GM21526 (cell line): ENCODE measurements around the gene DOCK2.
"Not testable (repeated sequence)": the region's sequence is repeated elsewhere in the genome, so short reads cannot be mapped to it uniquely, and the experiment has no call there.

ENCODE experiments used
- ATAC-seq: cut with Tn5 transposase; IDR thresholded peaks from one replicate; pipeline ENCODE4 v1.9.1; 2021; ENCODE audit warnings: moderate library complexity; ENCODE audit not compliant: unreplicated experiment, low FRiP score

DOCK2 gene

DNA sequence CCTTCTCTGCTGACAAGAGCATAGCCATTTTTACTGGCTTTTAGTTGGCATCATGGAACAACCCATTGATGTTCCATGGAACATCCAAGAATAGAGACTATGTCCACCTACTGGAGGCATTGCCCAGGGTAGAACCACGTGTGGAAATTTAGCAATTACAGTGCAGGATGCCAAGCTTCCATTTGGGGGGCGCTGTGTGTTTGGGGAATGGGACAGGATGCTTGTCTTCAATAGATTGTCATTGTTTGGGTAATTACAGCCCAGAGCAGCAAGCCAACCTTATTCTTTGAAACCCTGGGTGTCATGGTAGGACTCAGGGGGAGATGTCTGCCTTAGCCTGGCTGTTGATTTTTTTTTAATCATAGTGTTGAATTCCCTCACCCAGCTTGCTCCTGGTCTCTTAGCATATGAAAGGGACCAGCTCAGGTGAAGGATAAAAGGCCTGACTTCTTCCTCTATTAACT is 171.1 kb downstream of the DOCK2 start:
- no peak for ATAC-seq

DNA sequence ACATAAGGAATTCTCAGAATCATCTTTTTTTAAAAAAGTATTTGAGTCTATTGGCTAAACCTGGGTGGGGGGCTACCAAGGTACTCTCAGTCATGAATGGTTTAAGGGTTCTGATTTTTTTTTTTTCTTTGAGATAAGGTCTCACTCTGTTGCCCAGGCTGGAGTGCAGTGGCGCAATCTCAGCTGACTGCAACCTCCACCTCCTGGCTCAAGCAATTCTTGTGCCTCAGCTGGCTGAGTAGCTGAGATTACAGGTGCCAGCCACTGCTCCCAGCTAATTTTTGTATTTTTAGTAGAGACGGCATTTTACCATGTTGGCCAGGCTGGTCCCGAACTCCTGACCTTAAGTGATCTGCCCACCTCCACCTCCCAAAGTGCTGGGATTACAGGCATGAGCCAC is 171.8 kb downstream of the DOCK2 start:
- ATAC-seq: not testable (repeated sequence)

DNA sequence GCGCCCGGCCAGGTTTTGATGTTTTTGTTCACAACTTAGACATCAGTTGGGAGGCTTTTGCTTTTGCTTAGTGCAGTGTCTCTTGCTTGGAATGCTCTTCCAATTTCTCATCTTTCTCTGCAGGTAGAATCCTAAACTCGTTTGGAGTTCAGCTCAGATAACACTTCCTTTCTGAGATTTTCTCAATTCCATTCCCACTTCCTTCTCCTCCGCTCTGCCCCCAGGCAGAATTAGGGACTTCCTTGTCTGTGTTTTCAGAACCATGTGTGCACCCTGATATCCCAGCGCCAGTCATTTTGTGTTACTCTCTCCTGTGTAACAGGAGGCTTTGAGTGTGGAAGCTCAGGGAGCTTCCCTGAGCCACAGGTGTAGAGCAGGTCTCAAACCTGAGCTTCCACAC is 172.2 kb downstream of the DOCK2 start:
- no peak for ATAC-seq

DNA sequence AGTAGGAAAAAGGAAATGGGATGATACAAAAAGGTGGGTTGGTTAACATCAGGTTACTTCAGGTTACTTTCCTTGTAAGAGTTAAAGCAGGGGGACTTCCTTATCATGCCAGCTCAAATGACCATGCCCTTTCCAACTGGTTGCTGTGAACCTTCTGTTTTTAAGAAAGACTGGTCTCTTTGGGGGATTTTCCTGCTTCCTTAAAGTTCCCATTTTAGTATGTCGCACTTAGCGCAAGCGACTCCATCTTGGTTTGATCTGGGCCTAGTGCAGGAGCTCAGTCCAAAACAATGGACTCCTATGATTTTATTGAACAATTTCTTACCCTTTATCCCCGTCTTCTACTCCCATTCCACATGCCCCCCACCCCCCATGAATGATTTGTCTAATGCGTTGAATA is 173.4 kb downstream of the DOCK2 start:
- no peak for ATAC-seq

DNA sequence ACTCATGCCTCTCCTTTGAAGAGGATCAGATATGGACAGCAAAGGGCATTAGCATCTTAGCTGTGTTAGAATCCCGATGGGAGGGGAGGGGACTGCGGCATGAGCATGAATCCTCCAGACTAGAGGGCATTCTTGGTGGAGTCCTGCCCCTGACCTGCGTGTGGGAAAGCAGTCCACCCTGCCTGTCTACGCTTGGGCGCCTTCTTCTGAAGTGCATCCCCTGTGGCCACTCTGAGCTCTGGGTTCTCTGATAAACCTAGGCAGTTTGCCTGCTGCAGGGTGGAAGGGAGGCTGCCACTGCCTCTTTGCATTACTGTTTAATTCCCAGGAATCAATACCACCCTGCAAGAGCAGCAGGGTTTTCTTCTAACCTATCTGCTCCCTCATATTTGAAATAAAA is 173.9 kb downstream of the DOCK2 start:
- no peak for ATAC-seq

DNA sequence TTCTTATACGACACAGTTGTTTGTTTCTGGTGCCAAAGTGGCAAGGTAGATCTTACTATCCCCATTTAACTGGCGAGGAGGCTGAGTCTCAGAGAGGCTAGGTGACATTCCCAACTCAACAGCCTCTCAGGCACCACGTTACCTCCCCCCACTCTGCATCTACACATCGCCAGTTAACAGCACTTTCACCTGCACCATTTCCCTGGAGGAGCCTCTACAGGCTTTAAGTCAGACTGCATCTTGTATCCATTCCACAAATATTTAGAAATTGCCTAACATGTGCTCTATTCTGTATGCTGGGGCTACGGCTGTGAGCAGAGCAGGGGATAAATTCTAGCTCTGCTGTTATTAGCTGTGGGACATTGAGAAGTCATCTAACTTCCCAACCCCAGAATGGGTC is 174.6 kb downstream of the DOCK2 start:
- ATAC-seq: no peak

DNA sequence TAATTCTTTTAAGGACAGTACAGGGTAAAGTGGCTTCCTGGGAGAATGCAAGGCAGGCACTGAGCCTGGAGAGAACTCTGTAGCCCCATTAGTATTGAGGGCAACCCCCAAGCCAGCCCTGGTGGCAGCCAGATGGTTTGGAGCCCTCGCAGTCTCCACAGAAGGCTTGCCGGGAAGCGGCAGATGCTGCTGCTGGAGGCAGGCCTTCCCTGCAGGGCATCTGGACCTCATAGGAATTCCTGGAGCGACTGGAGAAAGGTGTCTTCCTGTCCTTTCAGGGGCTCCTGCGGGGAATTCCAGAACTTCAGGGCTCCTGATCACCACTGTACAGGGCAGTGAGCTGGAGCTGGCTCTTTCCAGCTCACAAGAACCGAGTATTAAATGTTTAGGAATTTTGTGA is 175.7 kb downstream of the DOCK2 start:
- no peak for ATAC-seq

DNA sequence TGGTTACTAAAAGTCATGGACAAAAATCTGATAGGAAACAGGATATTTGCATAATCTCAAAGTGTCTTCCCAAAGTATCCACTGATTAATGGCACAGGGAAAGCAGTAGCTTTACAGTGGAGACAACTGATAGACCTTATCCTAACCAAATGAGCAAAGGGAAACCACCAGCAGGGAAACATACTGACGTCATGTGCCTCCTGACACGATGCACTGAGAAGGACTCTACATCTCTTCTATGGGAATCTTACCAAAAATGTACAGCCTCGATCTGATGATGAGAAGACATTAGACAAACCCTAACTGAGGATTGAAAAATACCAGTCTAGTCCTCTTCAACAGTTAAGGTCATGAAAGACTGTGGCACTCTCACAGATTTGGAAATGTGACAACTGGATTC is 177.0 kb downstream of the DOCK2 start:
- ATAC-seq: no peak

DNA sequence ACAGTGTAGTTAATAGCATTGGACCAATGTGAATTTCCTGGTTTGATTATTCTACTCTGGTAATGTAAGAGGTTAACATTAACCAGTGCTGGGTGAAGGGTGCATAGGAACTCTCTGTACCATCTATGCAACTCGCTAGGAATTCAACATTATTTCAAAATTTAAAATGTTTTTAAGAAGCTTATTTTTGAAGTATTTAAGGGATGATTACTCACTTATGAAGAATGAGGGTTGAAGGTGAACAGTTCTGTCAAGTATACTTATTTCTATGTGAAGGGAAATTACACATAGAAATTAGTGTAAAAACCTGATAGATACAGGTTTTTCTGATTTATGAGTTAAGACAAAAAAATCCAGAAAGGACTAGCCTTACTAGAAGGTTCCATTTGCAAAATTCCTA is 177.4 kb downstream of the DOCK2 start:
- no peak for ATAC-seq

DNA sequence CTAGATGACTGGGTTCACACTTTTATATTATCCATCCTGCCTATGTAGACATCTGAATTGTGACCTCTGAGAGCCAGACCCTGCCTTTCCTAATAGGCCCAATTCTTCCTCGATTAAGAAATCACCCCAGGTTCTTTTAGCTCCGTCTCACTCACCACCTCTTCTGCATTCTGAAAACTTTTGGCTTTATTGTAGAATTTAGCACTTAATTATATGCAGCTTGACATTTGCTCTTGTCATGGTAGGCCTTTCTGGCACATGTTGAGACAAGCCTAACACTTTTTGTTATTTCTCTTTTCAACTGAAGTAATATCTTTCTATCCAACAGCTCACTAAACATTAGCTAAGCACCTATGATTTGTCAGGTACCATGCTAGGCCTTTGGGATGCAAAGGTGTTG is 180.0 kb downstream of the DOCK2 start:
- ATAC-seq: no peak

DNA sequence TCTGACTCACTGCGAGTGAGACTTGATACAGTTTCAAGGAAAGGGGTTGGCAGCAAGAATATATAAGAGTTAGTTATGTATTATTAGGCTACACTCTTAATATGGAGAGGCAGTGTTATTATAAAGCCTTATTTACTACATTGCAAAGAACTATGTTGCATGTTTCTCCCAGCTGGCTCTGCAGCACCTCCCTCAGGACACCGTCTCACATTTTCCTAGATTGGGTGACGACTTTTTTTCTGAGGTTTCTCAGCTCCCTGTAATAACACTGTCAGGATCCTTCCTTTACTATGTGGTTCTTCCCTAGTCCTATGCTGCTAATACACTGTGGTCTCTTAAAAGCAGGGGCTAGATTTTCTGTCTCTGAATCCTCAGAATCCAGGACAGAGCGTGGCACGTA is 189.5 kb downstream of the DOCK2 start:
- ATAC-seq: no peak

DNA sequence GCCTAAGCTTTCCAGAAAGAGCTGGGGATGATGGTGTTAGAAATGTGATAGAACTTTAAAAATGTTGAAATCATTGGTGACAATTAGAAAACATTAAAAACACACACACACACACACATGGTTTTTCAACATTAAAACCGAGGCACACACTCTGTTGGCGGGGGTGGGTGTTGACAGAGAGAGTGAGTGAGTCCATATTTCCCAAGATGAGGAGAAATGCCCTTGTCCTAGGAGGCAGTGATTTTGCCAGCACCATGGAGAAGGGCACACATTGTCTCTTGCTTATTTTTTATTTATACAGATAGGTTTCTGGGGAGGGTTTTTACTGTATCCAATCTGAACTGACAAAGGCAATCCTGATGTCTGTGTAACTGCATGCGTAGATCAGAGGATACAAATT is 190.7 kb downstream of the DOCK2 start:
- ATAC-seq: no peak

DNA sequence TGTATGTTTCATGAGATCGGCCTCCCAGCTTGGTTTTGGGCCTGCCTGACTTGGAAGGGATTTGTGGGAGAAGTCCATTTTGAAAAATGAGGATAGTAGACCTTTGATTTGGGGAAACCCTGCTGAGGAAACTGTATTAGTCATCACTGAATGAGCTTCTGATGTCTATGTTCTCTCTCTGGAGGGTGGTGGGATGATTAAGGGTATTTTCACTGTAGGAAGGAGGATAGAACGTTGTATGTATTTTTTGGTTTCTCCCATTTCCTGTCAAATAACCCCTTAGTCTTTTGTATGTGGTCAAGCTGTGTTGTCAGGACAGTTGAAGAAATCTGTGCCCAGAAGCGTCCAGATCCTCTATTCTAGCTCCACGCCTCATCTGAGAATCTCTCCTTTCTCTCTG is 191.3 kb downstream of the DOCK2 start:
- ATAC-seq: no peak

DNA sequence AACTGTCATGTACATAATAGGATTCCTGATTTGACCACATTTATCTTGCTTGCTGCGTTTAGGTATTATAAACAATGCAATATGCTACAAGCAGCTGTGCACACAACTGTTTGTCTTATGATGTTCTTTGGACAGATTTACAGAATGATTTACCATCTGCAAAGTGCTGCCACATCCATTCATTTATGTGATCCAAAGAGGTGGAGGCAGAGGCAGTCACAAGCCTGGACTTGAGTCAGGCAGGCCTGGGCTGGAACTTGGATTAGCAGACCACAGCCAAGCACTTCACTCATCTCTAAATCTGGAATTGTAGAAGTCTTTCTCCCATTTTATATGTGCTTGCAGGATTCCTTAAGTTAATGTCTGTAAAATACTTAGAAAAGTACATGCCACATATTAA is 194.3 kb downstream of the DOCK2 start:
- no peak for ATAC-seq

DNA sequence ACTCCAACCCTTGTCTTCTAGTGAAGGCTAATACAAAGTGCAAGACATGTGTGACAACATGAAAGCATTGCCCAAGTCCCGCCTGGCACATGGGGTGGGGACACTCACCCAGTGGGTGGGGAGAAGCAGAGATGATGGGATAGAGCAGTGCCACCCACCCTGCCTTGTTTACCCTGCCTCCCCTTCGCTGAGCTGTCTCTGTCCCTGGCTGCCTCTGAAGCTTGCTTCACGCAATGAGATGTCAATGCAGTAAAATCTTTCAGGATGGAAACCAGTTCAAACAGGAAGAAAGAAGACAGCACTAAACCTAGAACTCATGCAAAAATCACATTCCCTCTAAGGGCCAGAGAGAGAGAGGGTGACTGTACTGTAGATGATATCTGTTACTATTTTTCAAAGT is 195.2 kb downstream of the DOCK2 start:
- ATAC-seq: no peak

DNA sequence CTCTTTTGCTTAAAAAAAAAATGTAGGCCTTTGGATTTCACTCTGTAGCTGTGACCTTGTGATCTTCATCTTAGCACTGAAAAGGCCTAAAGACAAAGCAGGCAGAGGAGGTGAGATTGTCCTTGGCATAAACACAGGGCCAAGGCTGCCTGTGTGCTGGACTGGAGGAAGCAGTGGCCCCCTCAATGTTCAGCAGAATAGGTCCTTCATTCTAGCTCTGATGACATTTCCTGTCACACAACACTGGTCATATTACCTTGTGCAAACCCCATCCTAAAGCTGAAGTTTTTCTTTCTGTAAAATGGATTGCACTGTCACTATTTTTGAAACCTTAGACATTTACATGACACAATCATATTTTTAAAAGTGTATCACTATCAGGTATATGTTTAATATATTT is 195.8 kb downstream of the DOCK2 start:
- no peak for ATAC-seq

DNA sequence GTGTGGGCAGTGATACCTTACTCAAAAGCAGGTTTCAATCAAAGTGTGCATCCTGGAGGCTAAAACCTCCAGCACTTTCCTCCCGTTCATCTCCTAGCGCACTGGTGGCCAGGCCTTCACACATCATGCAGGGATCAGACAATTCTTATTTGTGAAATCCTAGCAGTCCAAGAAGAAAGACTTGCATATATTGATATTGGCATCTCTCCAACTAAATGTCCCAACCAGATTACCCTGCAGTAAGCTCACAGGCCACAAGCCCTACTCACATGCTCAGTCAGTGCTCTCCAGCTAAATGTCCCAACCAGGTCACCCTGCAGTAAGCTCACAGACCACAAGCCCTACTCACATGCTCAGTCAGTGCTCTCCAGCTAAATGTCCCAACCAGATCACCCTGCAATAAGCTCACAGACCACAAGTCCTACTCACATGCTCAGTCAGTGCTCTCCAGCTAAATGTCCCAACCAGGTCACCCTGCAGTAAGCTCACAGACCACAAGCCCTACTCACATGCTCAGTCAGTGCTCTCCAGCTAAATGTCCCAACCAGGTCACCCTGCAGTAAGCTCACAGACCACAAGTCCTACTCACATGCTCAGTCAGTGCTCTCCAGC is 196.7 kb downstream of the DOCK2 start:
- ATAC-seq: not testable (repeated sequence)

DNA sequence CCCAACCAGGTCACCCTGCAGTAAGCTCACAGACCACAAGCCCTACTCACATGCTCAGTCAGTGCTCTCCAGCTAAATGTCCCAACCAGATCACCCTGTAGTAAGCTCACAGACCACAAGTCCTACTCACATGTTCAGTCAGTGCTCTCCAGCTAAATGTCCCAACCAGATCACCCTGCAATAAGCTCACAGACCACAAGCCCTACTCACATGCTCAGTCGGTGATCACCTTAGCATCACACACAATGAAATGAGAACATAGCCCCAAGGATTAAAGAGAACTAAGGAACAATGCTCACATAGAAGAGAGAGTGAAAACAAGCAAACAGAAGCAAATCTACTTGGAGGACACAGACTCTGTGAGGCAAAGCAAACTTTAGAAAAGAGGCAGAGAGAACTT is 197.5 kb downstream of the DOCK2 start:
- not testable (repeated sequence) for ATAC-seq

DNA sequence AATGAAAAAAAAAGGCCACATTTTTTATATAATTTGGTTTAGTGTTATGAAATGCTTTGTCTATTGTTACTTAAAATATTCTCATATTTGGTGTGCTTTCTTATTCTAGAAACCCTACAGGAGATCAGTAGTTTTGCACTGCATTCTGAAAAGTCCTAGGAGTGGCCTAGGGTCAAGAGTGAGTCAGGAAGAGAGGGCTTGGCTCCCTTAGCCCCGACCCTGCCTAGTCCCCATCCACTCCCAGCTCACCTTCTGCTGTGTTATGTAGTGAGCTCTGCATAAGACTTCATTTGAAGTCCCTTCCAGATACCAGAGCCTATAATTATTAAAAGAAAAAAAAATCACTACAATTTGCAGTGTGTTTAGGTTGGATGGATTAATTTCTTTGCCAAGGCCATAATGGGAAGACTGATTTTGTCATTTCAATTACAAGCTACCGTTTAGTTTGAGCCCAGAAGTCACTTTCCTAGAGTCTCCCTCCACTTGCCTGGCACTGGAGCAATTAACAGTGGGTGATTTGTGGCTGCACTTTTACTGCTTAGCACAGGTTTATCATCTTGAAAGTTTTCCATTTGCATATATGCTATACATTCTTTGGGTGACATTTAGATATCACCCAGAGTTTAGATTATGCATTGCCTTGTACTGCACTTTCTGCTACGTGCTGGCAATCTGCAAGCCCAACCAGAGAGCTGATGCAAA is 199.9 kb downstream of the DOCK2 start:
- no peak for ATAC-seq

DNA sequence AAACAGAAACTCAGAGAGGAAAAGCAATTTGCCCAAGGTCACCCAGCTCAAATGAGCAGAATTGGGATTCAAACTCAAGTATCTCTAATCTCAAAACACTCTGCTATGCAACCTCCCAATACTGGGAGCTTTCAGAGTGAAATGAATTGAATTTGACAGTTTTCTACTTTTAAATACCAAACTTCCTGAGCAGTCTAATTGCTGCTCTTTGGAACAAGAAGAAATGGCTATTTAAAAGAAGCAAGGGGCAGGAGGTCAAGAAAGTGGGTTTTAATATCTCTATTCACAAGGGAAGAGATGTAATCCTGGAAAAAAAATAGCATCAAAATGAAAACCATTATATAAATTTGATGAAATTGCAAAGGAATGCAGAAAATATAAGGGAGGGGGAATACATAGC is 200.6 kb downstream of the DOCK2 start:
- no peak for ATAC-seq

DNA sequence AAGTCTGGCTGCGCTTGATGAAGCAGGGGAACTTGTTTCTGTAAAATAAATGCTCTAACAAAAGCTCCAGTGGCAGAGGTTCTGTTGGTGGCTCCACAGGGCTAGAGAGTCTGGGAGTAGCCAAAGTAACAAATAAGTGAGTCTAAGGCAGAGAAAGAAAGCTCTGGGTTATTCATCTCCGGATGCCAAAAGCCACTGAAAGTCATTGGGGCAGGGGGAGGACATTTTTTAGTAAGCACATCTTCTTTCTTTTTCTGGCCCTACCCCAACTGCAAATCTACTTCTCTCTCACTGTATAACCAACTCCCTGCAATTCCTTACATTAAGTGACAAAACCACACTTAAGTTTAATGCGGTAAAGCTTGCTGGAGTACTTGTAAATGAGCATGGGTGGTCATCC is 201.6 kb downstream of the DOCK2 start:
- peak; percentile 81 for ATAC-seq

DNA sequence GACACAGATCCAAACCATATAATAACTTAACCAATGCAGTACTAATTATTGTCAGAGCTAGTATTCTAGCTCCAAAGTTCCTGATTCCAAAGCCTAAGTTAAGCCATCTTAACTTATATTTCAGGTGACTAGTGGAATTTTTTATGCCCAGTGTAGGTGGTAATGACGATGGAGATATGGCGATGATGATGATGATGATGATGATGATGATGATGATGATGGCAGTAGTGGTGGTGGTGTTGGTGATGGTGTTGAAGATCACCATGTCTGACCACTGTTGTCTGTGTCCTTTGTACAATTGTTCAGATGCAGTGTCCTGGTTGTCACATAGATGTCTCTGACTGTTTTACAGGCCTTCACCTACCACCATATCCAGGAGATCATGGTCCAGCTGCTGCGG is 203.3 kb downstream of the DOCK2 start:
- no peak for ATAC-seq

DNA sequence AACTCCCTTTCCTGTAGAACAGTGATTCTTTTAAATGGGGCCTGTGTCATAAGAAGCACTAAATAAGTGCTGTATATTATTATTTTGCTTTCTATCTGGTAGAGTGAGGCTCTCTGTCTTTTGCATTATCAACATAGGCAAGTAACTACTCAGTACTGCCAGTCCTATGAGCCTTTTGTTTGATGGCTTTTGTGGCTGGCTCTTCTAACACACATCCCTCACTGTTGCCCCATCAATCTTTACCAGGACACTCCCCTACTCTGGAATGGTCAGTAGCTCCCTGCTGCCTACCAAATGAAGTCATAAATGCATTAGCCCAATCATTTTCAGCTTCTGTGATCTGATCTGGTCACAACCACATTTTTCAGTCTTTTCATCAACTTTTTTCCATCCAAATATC is 205.6 kb downstream of the DOCK2 start:
- ATAC-seq: no peak
